Osteoblast (primary cell): ENCODE data around the gene FXYD3. TPM values are rescaled to one million over a fixed set of nuclear protein-coding genes. Genes with fewer than 3 reads are reported as not detected.

Experiments used
- DNase-seq: peaks from one replicate; pipeline ENCODE4 v3.0.0; 2011; ENCODE audit warnings: low spot score, mixed read lengths; ENCODE audit not compliant: insufficient read length; ENCODE audit errors: missing footprints
- H2AFZ ChIP-seq: 2 replicates; pipeline ENCODE4 v1.6.0; 2011; ENCODE audit warnings: mild to moderate bottlenecking, low read length
- H3K27ac ChIP-seq: 2 replicates; pipeline ENCODE4 v1.5.1; 2011; ENCODE audit warnings: mild to moderate bottlenecking, low read depth, low read length, moderate library complexity
- H3K27me3 ChIP-seq: 2 replicates; pipeline ENCODE4 v1.6.0; 2012; ENCODE audit warnings: mild to moderate bottlenecking, control low read depth, inconsistent platforms, low read length, moderate library complexity; ENCODE audit not compliant: insufficient read depth
- H3K36me3 ChIP-seq: 2 replicates; pipeline ENCODE4 v1.5.1; 2011; ENCODE audit warnings: mild to moderate bottlenecking, low read length, control low read depth, moderate library complexity; ENCODE audit not compliant: insufficient read depth
- H3K4me1 ChIP-seq: 2 replicates; pipeline ENCODE4 v1.5.1; 2011; ENCODE audit warnings: mild to moderate bottlenecking, low read length, control low read depth, moderate library complexity; ENCODE audit not compliant: insufficient read depth
- H3K4me2 ChIP-seq: 2 replicates; pipeline ENCODE4 v1.6.0; 2011; ENCODE audit warnings: mild to moderate bottlenecking, low read length; ENCODE audit not compliant: insufficient read depth
- H3K4me3 ChIP-seq: fragments of 200-600 bp; sonication (generic); 3 replicates; pipeline ENCODE4 v1.5.1; 2012; ENCODE audit warnings: mild to moderate bottlenecking, low read length, inconsistent platforms; ENCODE audit not compliant: insufficient read depth
- H3K79me2 ChIP-seq: 2 replicates; pipeline ENCODE4 v1.6.0; 2012; ENCODE audit warnings: mild to moderate bottlenecking, low read length, control low read depth, inconsistent platforms; ENCODE audit not compliant: insufficient read depth
- H3K9me3 ChIP-seq: 2 replicates; pipeline ENCODE4 v1.5.1; 2011; ENCODE audit warnings: low read depth, low read length, control low read depth
- H4K20me1 ChIP-seq: 2 replicates; pipeline ENCODE4 v1.6.0; 2012; ENCODE audit warnings: mild to moderate bottlenecking, low read length, control low read depth; ENCODE audit not compliant: insufficient read depth
- total RNA-seq: library from RNA; depleted of rRNA; stranded (reverse); fragments of >200 nt; gene quantifications from 2 replicates; pipeline ENCODE4 v1.2.3, GENCODE V29; 2012
- TF ChIP-seq, protein P1 (sequence below): IDR thresholded peaks from 2 replicates; pipeline ENCODE4 v1.5.1; 2011; ENCODE audit warnings: mild to moderate bottlenecking, low read depth, low read length, moderate library complexity; ENCODE audit errors: extremely low read depth

The FXYD3 gene
- total RNA-seq, 1 donor = not detected

GRCh38 chr19:35153701-35154524 is 38.3 kb downstream of the FXYD3 start:
- peak overlapping the region; percentile 77 for H3K4me2 ChIP-seq
- peaks cover 2% of the 10 kb centered on the region for H3K27me3 ChIP-seq
- H2AFZ ChIP-seq = peak overlapping the region; percentile 79
- peak; percentile 90 for DNase-seq
- no peaks in the 10 kb centered on the region for H3K9me3 ChIP-seq
- peaks cover 22% of the 10 kb centered on the region for H3K79me2 ChIP-seq
- no peaks in the 10 kb centered on the region for H4K20me1 ChIP-seq
- peaks cover 12% of the 10 kb centered on the region for H3K36me3 ChIP-seq
- TF ChIP-seq, protein P1, sequence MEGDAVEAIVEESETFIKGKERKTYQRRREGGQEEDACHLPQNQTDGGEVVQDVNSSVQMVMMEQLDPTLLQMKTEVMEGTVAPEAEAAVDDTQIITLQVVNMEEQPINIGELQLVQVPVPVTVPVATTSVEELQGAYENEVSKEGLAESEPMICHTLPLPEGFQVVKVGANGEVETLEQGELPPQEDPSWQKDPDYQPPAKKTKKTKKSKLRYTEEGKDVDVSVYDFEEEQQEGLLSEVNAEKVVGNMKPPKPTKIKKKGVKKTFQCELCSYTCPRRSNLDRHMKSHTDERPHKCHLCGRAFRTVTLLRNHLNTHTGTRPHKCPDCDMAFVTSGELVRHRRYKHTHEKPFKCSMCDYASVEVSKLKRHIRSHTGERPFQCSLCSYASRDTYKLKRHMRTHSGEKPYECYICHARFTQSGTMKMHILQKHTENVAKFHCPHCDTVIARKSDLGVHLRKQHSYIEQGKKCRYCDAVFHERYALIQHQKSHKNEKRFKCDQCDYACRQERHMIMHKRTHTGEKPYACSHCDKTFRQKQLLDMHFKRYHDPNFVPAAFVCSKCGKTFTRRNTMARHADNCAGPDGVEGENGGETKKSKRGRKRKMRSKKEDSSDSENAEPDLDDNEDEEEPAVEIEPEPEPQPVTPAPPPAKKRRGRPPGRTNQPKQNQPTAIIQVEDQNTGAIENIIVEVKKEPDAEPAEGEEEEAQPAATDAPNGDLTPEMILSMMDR = peak; percentile 53
- H3K4me1 ChIP-seq = peaks cover 13% of the 10 kb centered on the region
- H3K4me3 ChIP-seq = peak overlapping the region; percentile 89
- no peak overlapping the region for H3K27ac ChIP-seq

GRCh38 chr19:35154525-35155406 is 39.1 kb downstream of the FXYD3 start, which contains the start of gene FXYD5:
TSS of gene FXYD5 (plus strand) at chr19:35154735. CDS start at chr19:35155551, 816 bp downstream.
- H2AFZ ChIP-seq = peak within 1 kb of the TSS; percentile 79
- peaks cover 20% of the 10 kb centered on the region for H3K36me3 ChIP-seq
- no peaks in the 10 kb centered on the region for H3K9me3 ChIP-seq
- peaks cover 13% of the 10 kb centered on the region for H3K4me1 ChIP-seq
- peak within 1 kb of the TSS; percentile 77 for H3K4me2 ChIP-seq
- DNase-seq = peak; percentile 98
- peak within 1 kb of the TSS; percentile 89 for H3K4me3 ChIP-seq
- peaks cover 2% of the 10 kb centered on the region for H3K27me3 ChIP-seq
- TF ChIP-seq, protein P1 = no peak
- peaks cover 22% of the 10 kb centered on the region for H3K79me2 ChIP-seq
- peak within 1 kb of the TSS; percentile 53 for H3K27ac ChIP-seq
- H4K20me1 ChIP-seq = no peaks in the 10 kb centered on the region

- Histone ChIP-seq H3K4me3 (peak overlapping the region; percentile 89), H3K27ac (peak overlapping the region; percentile 18), H3K36me3 (peaks cover 21% of the 10 kb centered on the region), H3K4me1 (peaks cover 13% of the 10 kb centered on the region), H3K27me3 (peaks cover 2% of the 10 kb centered on the region), H2AFZ (peak overlapping the region; percentile 79), H3K9me3 (no peaks in the 10 kb centered on the region), H3K4me2 (peak overlapping the region; percentile 77), H3K79me2 (peaks cover 22% of the 10 kb centered on the region), H4K20me1 (no peaks in the 10 kb centered on the region)
- TF ChIP-seq, protein P1 = no peak
- peak; percentile 88 for DNase-seq
Measured at GRCh38 chr19:35155441-35155840, 39.8 kb downstream of the FXYD3 start.
